ENCODE results near the gene NMNAT1. TPM values are rescaled to one million over a fixed set of nuclear protein-coding genes. Genes with fewer than 3 reads are reported as not detected.

NMNAT1 gene
- total RNA-seq, result 1 to 10 TPM; 4.7 to 6.5 (median 5.6) TPM

- peak; percentile 64 for DNase-seq (ENCODE audit: low spot score)
- TF ChIP-seq, protein P1, sequence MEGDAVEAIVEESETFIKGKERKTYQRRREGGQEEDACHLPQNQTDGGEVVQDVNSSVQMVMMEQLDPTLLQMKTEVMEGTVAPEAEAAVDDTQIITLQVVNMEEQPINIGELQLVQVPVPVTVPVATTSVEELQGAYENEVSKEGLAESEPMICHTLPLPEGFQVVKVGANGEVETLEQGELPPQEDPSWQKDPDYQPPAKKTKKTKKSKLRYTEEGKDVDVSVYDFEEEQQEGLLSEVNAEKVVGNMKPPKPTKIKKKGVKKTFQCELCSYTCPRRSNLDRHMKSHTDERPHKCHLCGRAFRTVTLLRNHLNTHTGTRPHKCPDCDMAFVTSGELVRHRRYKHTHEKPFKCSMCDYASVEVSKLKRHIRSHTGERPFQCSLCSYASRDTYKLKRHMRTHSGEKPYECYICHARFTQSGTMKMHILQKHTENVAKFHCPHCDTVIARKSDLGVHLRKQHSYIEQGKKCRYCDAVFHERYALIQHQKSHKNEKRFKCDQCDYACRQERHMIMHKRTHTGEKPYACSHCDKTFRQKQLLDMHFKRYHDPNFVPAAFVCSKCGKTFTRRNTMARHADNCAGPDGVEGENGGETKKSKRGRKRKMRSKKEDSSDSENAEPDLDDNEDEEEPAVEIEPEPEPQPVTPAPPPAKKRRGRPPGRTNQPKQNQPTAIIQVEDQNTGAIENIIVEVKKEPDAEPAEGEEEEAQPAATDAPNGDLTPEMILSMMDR (IDR thresholded peaks at IDR 0.05), result no peak
- peak; percentile 98 for ATAC-seq (ENCODE audit: low FRiP score)
Observed at GRCh38 chr1:9942939-9943788, at the start of gene NMNAT1, which contains the start of gene LZIC. TSS of gene NMNAT1 (plus strand) at chr1:9943475. CDS start at chr1:9972074, 28,599 bp downstream. TSS of gene LZIC (minus strand) at chr1:9943391. CDS start at chr1:9936619, 6,772 bp downstream.

DNA sequence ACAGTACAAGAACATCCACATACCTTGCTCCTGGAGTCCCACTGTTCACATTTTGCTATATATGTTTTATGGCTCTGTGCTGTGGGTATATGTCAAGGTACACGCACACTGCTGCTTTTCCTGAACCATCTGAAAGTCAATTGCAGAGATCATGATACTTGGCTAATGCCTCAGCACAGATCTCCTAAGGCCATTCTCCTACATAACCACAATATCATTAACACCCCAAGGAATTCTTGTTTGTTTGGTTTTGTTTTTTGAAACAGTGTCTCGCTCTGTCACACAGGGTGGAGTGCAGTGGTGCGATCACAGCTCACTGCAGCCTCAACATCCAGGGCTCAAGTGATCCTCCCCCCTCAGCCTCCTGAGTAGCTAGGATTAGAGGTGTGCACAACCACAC lies 49.2 kb upstream of the NMNAT1 start:
- DNase-seq (ENCODE audit: low spot score) (no peak), ATAC-seq (ENCODE audit: low FRiP score) (no peak)
- TF ChIP-seq, protein P1 (IDR thresholded peaks at IDR 0.05), result no peak

- DNase-seq (ENCODE audit: low spot score) (no peak), ATAC-seq (ENCODE audit: low FRiP score) (peak; percentile 22)
- TF ChIP-seq, protein P1 (IDR thresholded peaks at IDR 0.05), result no peak
Observed at GRCh38 chr1:9900142-9901043, 42.9 kb upstream of the NMNAT1 start.

DNA sequence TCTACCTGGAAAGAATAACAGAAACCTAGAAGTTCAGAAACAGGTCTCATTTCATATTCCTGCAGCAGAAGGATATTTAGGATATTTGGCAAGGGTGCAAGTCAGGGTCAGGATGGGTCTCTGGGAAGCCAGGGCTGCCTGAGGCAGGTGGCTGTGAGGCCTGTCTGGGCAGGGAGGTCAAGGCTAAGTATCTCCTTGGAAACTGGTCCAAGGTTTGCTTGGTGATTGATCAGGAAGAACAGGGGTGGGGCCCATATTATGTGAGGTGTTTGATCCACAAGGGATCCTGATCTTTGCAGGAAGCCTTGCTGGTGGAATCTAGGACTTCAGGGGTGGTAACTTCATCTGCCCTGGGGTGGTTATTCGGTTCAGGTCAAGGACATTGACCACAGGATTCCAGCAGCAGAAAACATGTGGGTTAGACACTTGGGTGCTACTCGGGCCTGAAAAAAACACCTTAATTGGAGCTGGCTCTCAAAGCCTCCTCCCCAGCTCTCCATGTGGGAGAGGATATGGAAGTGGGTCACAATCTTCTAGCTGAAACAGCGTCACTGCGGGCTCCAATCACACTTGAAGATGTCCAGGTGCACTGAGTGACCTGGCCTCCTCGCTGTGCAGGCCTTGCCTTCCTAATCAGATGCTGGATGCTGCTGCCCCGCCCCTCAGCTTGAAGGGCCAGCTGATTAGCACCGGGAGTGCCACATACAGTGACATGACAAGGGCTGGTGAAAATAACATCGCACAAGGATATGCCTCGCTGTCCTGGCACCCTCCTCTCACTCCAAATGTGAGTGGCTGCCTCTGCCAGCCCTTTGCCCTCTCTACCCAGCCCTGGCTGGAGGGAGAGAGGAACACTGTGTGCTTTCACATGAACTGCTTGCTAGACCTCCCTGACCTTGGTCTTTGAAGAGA lies 41.9 kb upstream of the NMNAT1 start:
- no peak for DNase-seq (ENCODE audit: low spot score)
- no peak for ATAC-seq (ENCODE audit: low FRiP score)
- TF ChIP-seq, protein P1 (IDR thresholded peaks at IDR 0.05), result no peak

- DNase-seq (ENCODE audit: low spot score), result no peak
- no peak for ATAC-seq (ENCODE audit: low FRiP score)
- TF ChIP-seq, protein P1 (IDR thresholded peaks at IDR 0.05), result no peak
Observed at GRCh38 chr1:9902060-9902452, 41.2 kb upstream of the NMNAT1 start.

DNA sequence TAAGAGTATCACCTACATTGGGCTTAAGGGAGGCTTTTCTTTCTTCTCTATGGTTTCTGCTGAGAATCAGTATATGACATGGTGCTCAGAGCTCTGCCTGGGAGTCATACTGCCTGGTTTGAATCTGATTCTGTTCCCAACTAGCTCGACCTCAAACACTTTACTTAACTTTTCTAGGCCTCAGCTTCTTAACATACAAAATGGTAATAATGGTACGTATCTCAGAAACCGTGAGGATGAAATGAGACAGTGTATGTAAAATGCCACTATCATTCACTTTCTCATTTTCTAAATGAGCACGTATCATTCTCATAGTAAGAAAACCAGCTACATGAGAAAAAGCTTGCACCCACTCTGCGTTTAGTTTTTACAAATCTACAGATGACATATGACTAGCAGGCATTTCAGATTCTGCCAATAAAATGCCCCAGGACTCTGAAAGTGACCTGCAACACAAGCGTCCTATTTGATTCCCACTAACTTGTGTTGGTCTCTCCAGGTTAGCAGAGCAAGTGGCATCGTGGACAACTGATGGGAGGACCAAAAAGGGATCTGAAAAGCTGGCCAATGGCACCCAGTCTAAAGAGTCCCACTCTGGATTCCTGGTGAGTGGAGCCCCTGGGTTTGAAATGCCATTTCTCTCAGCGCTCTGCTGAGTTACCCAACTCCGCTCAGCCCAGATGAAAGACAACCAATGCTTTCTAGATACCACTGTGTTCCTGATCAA lies 39.3 kb upstream of the NMNAT1 start:
- ATAC-seq (ENCODE audit: low FRiP score) (no peak), DNase-seq (ENCODE audit: low spot score) (no peak)

More for the DNA sequence above, 39.3 kb upstream of the NMNAT1 start:
- TF ChIP-seq, protein P1 (IDR thresholded peaks at IDR 0.05), result no peak

Measured in omental fat pad (tissue), 4 donors.